Tibial nerve (tissue), 4 donors: ENCODE measurements around the gene ASPM. TPM values are rescaled to one million over a fixed set of nuclear protein-coding genes. Genes with fewer than 3 reads are reported as not detected.
A peak's percentile ranks its signal among the peaks of the same experiment; 100 is the strongest.

Experiments
- DNase-seq, 2 donors: peaks; one replicate each; pipeline ENCODE4 v3.0.0-alpha.2; 2019; ENCODE audit warnings: low spot score in 2 of 2
- H3K27ac ChIP-seq, 4 donors: fragments of 200-600 bp; sonication (generic) in 3 of 4; one replicate each; pipeline ENCODE4 v1.5.1; 2017 to 2019; ENCODE audit warnings: mild to moderate bottlenecking in 1 of 4
- H3K27me3 ChIP-seq, 2 donors: fragments of 200-600 bp; sonication (generic) in 1 of 2; one replicate each; pipeline versions ENCODE4 v1.5.1 to v1.6.0; 2017 to 2019
- H3K36me3 ChIP-seq, 3 donors: fragments of 200-600 bp; sonication (generic); one replicate each; pipeline ENCODE4 v1.5.1; 2018 to 2019
- H3K4me1 ChIP-seq, 4 donors: fragments of 200-600 bp; sonication (generic) in 3 of 4; one replicate each; pipeline ENCODE4 v1.5.1; 2017 to 2019
- H3K4me3 ChIP-seq, 4 donors: fragments of 200-600 bp; sonication (generic) in 3 of 4; one replicate each; pipeline ENCODE4 v1.5.1; 2017 to 2019; ENCODE audit warnings: mild to moderate bottlenecking in 1 of 4, moderate library complexity in 1 of 4
- H3K9me3 ChIP-seq, 4 donors: fragments of 200-600 bp; sonication (generic) in 3 of 4; one replicate each; pipeline ENCODE4 v1.5.1; 2017 to 2019
- CTCF ChIP-seq, 5 experiments: fragments of 200-600 bp in 3 of 5; fragments of 450-650 bp in 2 of 5; sonication (generic) in 3 of 5; IDR thresholded peaks; one replicate each; pipeline ENCODE4 v1.5.1; 2016 to 2019; ENCODE audit warnings: antibody characterized with exemption in 5 of 5, mild to moderate bottlenecking in 3 of 5, moderate library complexity in 2 of 5
- EP300 ChIP-seq, 2 donors: sonication (generic); formaldehyde crosslinking; IDR thresholded peaks; one replicate each; pipeline ENCODE4 v1.6.1; 2017; ENCODE audit warnings: antibody characterized with exemption in 2 of 2, mild to moderate bottlenecking in 1 of 2
- POLR2A ChIP-seq, 2 donors: fragments of 450-650 bp; IDR thresholded peaks; one replicate each; pipeline ENCODE4 v1.6.1; 2017; ENCODE audit warnings: antibody characterized with exemption in 2 of 2, mild to moderate bottlenecking in 2 of 2, moderate library complexity in 2 of 2
- WGBS, 2 donors: methylation state at CpG; one replicate each; pipeline ENCODE4 v1.1.5; 2018; 5-methylcytosine and 5-hydroxymethylcytosine counted together
- total RNA-seq, 4 donors: library from RNA; depleted of rRNA; stranded (reverse); fragments of >200 nt; gene quantifications; one replicate each; pipeline ENCODE4 v1.1.0, GENCODE V29; 2016

Gene ASPM
- total RNA-seq, 4 donors from 2014 or later, result 0.22 to 0.60 (median 0.59) TPM; not detected in 1

- WGBS, 2 donors, result 46 to 48% methylated on average over 3 of the region's 3 CpGs
- DNase-seq, result no peak
These were observed 4.0 kb upstream of the ASPM start for GRCh38 chr1:197150336-197151005.

GRCh38 chr1:197149340-197149739 is 2.9 kb upstream of the ASPM start:
- Histone ChIP-seq H3K27me3 (peaks cover 0 to 3% of the 10 kb centered on the region in 2 donors), H3K4me1 (peaks cover 0 to 26% (median 0%) of the 10 kb centered on the region in 4 donors), H3K4me3 (no peak overlapping the region), H3K36me3 (no peaks in the 10 kb centered on the region), H3K27ac (no peak overlapping the region), H3K9me3 (no peaks in the 10 kb centered on the region)
- no peak for DNase-seq
- TF ChIP-seq CTCF (IDR thresholded peaks at IDR 0.05) (no peak), EP300 (IDR thresholded peaks at IDR 0.05) (no peak), POLR2A (IDR thresholded peaks at IDR 0.05) (no peak)
- 73 to 79% methylated on average over 2 of the region's 2 CpGs for WGBS, 2 donors

More at GRCh38 chr1:197150336-197151005, 4.0 kb upstream of the ASPM start:
- Histone ChIP-seq H3K4me3 (no peak overlapping the region), H3K36me3 (no peaks in the 10 kb centered on the region), H3K27ac (no peak overlapping the region), H3K9me3 (no peaks in the 10 kb centered on the region), H3K27me3 (no peaks in the 10 kb centered on the region), H3K4me1 (peaks cover 0 to 19% (median 0%) of the 10 kb centered on the region in 4 donors)
- TF ChIP-seq CTCF (IDR thresholded peaks at IDR 0.05) (no peak), EP300 (IDR thresholded peaks at IDR 0.05) (no peak), POLR2A (IDR thresholded peaks at IDR 0.05) (no peak)

GRCh38 chr1:197145446-197146024 is 934 bp downstream of the ASPM start:
- no peak for DNase-seq
- H3K9me3 ChIP-seq, result no peaks in the 10 kb centered on the region
- peaks cover 0 to 25% (median 0%) of the 10 kb centered on the region in 4 donors for H3K4me1 ChIP-seq
- WGBS, 2 donors, result 4 to 6% methylated on average over 11 of the region's 11 CpGs
- peak overlapping the region in 3 of 4 donors; percentile 62 to 65 (median 64) for H3K4me3 ChIP-seq
- H3K36me3 ChIP-seq, result no peaks in the 10 kb centered on the region
- TF ChIP-seq POLR2A (IDR thresholded peaks at IDR 0.05) (no peak), EP300 (IDR thresholded peaks at IDR 0.05) (no peak), CTCF (IDR thresholded peaks at IDR 0.05) (no peak)
- H3K27ac ChIP-seq, result no peak overlapping the region
- peaks cover 0 to 3% of the 10 kb centered on the region in 2 donors for H3K27me3 ChIP-seq

- no peak for TF ChIP-seq POLR2A (IDR thresholded peaks at IDR 0.05)
- TF ChIP-seq EP300 (IDR thresholded peaks at IDR 0.05), result no peak
- TF ChIP-seq CTCF (IDR thresholded peaks at IDR 0.05), result no peak
- Histone ChIP-seq H3K36me3 (no peaks in the 10 kb centered on the region), H3K27ac (no peak overlapping the region), H3K4me3 (no peak overlapping the region), H3K4me1 (peaks cover 0 to 20% (median 0%) of the 10 kb centered on the region in 4 donors), H3K9me3 (no peaks in the 10 kb centered on the region), H3K27me3 (peaks cover 0 to 9% of the 10 kb centered on the region in 2 donors)
- no peak for DNase-seq
- WGBS, 2 donors, result 53 to 55% methylated on average over 5 of the region's 5 CpGs
These were observed 1.7 kb downstream of the ASPM start for GRCh38 chr1:197144570-197145325.
